ENCODE results near the gene SFRP2.

DNA sequence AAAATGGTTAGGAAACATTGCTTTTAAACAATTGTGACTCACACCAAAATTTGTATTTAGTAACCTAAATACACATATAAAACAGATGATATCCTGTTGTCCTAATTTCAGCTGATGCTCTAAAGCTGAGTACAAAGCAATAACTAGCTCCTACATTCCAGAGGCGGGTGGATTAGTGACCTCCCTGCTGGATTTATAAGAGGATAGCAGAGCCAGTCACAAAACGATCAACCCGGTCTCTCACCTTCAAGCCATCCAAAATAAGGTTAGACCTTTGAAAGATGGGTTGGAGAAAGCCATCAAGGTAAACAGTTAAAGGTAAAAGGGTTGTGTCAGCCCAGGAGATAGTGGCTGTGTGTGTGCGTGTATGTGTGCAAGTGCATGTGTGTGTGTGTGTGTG is 43.2 kb upstream of the SFRP2 start:
- TF ChIP-seq, protein P1, sequence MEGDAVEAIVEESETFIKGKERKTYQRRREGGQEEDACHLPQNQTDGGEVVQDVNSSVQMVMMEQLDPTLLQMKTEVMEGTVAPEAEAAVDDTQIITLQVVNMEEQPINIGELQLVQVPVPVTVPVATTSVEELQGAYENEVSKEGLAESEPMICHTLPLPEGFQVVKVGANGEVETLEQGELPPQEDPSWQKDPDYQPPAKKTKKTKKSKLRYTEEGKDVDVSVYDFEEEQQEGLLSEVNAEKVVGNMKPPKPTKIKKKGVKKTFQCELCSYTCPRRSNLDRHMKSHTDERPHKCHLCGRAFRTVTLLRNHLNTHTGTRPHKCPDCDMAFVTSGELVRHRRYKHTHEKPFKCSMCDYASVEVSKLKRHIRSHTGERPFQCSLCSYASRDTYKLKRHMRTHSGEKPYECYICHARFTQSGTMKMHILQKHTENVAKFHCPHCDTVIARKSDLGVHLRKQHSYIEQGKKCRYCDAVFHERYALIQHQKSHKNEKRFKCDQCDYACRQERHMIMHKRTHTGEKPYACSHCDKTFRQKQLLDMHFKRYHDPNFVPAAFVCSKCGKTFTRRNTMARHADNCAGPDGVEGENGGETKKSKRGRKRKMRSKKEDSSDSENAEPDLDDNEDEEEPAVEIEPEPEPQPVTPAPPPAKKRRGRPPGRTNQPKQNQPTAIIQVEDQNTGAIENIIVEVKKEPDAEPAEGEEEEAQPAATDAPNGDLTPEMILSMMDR (conservative IDR thresholded peaks at IDR 0.05 in 1 of 2, IDR thresholded peaks at IDR 0.05 in 1 of 2; ENCODE audit: low read depth in 1 of 2, low read length in 2 of 2), result no peak
- no peak for TF ChIP-seq EZH2 (IDR thresholded peaks at IDR 0.05; ENCODE audit: low read length, missing control alignments)
